ENCODE results near the gene REG4.

DNA sequence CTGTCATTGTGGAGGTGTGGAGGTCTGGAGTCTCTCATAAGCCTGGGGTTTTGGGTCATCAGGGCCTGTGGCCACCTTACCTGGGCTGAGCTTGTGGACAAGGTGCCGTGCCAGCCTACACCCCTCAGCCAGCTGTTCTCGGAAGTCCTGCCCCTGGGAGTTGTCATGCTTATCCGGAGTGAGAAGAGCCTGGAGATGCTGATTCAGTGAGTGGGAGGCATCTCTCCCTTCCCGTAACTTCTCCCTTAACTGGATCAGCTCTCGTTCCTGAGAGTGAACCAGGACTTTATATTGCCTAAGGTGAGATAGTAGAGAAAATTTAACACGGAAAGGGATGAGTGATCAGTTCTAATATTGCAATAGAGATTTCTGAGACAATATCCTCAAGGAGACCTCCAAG is 30.0 kb upstream of the REG4 start:
- TF ChIP-seq, protein P1, sequence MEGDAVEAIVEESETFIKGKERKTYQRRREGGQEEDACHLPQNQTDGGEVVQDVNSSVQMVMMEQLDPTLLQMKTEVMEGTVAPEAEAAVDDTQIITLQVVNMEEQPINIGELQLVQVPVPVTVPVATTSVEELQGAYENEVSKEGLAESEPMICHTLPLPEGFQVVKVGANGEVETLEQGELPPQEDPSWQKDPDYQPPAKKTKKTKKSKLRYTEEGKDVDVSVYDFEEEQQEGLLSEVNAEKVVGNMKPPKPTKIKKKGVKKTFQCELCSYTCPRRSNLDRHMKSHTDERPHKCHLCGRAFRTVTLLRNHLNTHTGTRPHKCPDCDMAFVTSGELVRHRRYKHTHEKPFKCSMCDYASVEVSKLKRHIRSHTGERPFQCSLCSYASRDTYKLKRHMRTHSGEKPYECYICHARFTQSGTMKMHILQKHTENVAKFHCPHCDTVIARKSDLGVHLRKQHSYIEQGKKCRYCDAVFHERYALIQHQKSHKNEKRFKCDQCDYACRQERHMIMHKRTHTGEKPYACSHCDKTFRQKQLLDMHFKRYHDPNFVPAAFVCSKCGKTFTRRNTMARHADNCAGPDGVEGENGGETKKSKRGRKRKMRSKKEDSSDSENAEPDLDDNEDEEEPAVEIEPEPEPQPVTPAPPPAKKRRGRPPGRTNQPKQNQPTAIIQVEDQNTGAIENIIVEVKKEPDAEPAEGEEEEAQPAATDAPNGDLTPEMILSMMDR (IDR thresholded peaks at IDR 0.05; ENCODE audit: insufficient read depth, low read length) = no peak
- TF ChIP-seq POLR2AphosphoS5 (IDR thresholded peaks at IDR 0.05; ENCODE audit: low read depth) = no peak

Data from HL-60 (cell line).